Spleen (tissue), 11 donors: ENCODE measurements around the gene TPD52L2. TPM values are rescaled to one million over a fixed set of nuclear protein-coding genes. Genes with fewer than 3 reads are reported as not detected.

ENCODE experiments used
- DNase-seq: peaks from one replicate; pipeline ENCODE4 v3.0.0-alpha.2; 2020
- H3K27ac ChIP-seq, 8 donors: fragments of 200-600 bp; sonication (generic) in 7 of 8; 1 replicate in 4 of 8; 2 replicates in 4 of 8; pipeline versions ENCODE4 v1.5.0 to v1.8.0; 2016 to 2021; ENCODE audit warnings: inconsistent platforms in 4 of 8, mild to moderate bottlenecking in 4 of 8, moderate library complexity in 1 of 8
- H3K27me3 ChIP-seq, 7 donors: fragments of 200-600 bp; sonication (generic) in 6 of 7; replicated peaks in 1 of 7; 1 replicate in 4 of 7; 2 replicates in 3 of 7; pipeline versions ENCODE4 v1.5.0 to v1.8.0; 2016 to 2021; ENCODE audit warnings: inconsistent platforms in 3 of 7, mild to moderate bottlenecking in 1 of 7
- H3K36me3 ChIP-seq, 6 donors: fragments of 200-600 bp; sonication (generic) in 5 of 6; 1 replicate in 4 of 6; 2 replicates in 2 of 6; pipeline versions ENCODE4 v1.5.0 to v1.8.0; 2016 to 2021; ENCODE audit warnings: inconsistent platforms in 2 of 6
- H3K4me1 ChIP-seq, 6 donors: fragments of 200-600 bp; sonication (generic) in 5 of 6; 1 replicate in 3 of 6; 2 replicates in 3 of 6; pipeline versions ENCODE4 v1.5.0 to v1.8.0; 2016 to 2021; ENCODE audit warnings: inconsistent platforms in 3 of 6
- H3K4me3 ChIP-seq, 8 donors: fragments of 200-600 bp; sonication (generic) in 7 of 8; 1 replicate in 4 of 8; 2 replicates in 4 of 8; pipeline versions ENCODE4 v1.5.0 to v1.8.0; 2016 to 2021; ENCODE audit warnings: inconsistent platforms in 4 of 8, mild to moderate bottlenecking in 4 of 8, moderate library complexity in 2 of 8
- H3K9me3 ChIP-seq, 8 donors: fragments of 200-600 bp; sonication (generic) in 7 of 8; 1 replicate in 4 of 8; 2 replicates in 4 of 8; pipeline versions ENCODE4 v1.5.0 to v1.8.0; 2016 to 2021; ENCODE audit warnings: inconsistent platforms in 4 of 8
- CTCF ChIP-seq, 11 experiments: fragments of 200-600 bp in 7 of 11; fragments of 450-650 bp in 4 of 11; sonication (generic) in 4 of 11; IDR thresholded peaks in 8 of 11; conservative IDR thresholded peaks in 3 of 11; 1 replicate in 7 of 11; 2 replicates in 4 of 11; pipeline versions ENCODE4 v1.4.0 to v1.8.0; 2016 to 2021; ENCODE audit warnings: antibody characterized with exemption in 11 of 11, inconsistent platforms in 4 of 11, mild to moderate bottlenecking in 1 of 11
- POLR2A ChIP-seq, 3 donors: fragments of 450-650 bp; IDR thresholded peaks; one replicate each; pipeline ENCODE4 v1.5.1; 2017; ENCODE audit warnings: antibody characterized with exemption in 3 of 3, mild to moderate bottlenecking in 1 of 3
- POLR2AphosphoS5 ChIP-seq, 3 donors: sonication (generic); formaldehyde crosslinking; IDR thresholded peaks; one replicate each; pipeline ENCODE4 v1.5.1; 2017; ENCODE audit warnings: antibody characterized with exemption in 3 of 3
- WGBS, 5 donors: extraction: QIAGEN DNeasy Blood & Tissue Kit in 3 of 5; methylation state at CpG; one replicate each; pipeline versions ENCODE4 v1.1.5 to v1.1.7; 2013 to 2018; 5-methylcytosine and 5-hydroxymethylcytosine counted together
- intact Hi-C: fragments of 100-400 bp; cut with DNase I; formaldehyde crosslinking; loops from one replicate; pipeline ENCODE4 v1.15.0; 2023; ENCODE audit warnings: low total_unique reads
- microRNA-seq, 3 donors: library from miRNA; unstranded; fragments of <30 nt; microRNA quantifications; one replicate each; pipeline versions ENCODE4 to v1.1.0, GENCODE V29; 2019 to 2020
- polyA plus RNA-seq, 3 donors: library from polyadenylated mRNA; stranded (reverse); fragments of 200-250 nt; gene quantifications; one replicate each; pipeline ENCODE4 v1.2.1, GENCODE V29; 2013
- small RNA-seq, 4 donors: library from RNA; depleted of rRNA; stranded (forward); fragments of <200 nt; gene quantifications; one replicate each; pipeline ENCODE3, GENCODE V24; 2016
- total RNA-seq, 7 donors: library from RNA; depleted of rRNA in 3 of 7; stranded (reverse); fragments of >200 nt in 3 of 7; fragmentation: NEBNext Ultra II Directional in 4 of 7; extraction: Animal tissue kit (Norgen Biotek cat#: 25700) in 4 of 7; gene quantifications; one replicate each; pipeline versions ENCODE4 v1.1.0 to v1.2.1, GENCODE V29; 2016 to 2021
- donor health status: healthy with polysubstance abuse.
- donor health status: DM: no; HTN: no; CAD: no; lungs with moderate emphysema.
- donor health status: DM: no; HTN: no; CAD: no.
- donor health status: Bipolar disorder and iron deficiency.
- donor health status: healthy.
- donor health status: DM: no; HTN: no; CAD: no.
- donor health status: DM: yes; HTN: yes; CAD: no.

TPD52L2 gene
- total and polyA plus RNA-seq, 10 donors, result 60.2 to 102 (median 87.4) TPM

- peaks cover 0 to 93% (median 69%) of the 10 kb centered on the region in 6 donors for H3K36me3 ChIP-seq
- peak; percentile 80 for DNase-seq
- peak overlapping the region in 4 of 8 donors; percentile 20 to 92 (median 24) for H3K27ac ChIP-seq
- H3K27me3 ChIP-seq, result no peaks in the 10 kb centered on the region
- WGBS, 5 donors, result 66 to 77% (median 67%) methylated on average over 15 to 33 of the region's 33 CpGs
- TF ChIP-seq CTCF (IDR thresholded peaks at IDR 0.05 in 8 of 11, conservative IDR thresholded peaks at IDR 0.05 in 3 of 11), result no peak
- no peak for TF ChIP-seq POLR2A (IDR thresholded peaks at IDR 0.05)
- peak; percentile 7 to 75 (median 13) for TF ChIP-seq POLR2AphosphoS5 (IDR thresholded peaks at IDR 0.05)
- no peak overlapping the region for H3K4me3 ChIP-seq
- H3K4me1 ChIP-seq, result peaks cover 0 to 68% (median 31%) of the 10 kb centered on the region in 6 donors
- no peaks in the 10 kb centered on the region for H3K9me3 ChIP-seq
- intact Hi-C loops, result no loop called here
Measured at GRCh38 chr20:63939061-63939935, 74.2 kb downstream of the TPD52L2 start.

- no peak for DNase-seq
- Histone ChIP-seq H3K9me3 (no peaks in the 10 kb centered on the region), H3K4me1 (peaks cover 0 to 63% (median 31%) of the 10 kb centered on the region in 6 donors), H3K4me3 (no peak overlapping the region), H3K27me3 (no peaks in the 10 kb centered on the region), H3K27ac (peak overlapping the region in 2 of 8 donors; percentile 87 to 92), H3K36me3 (peaks cover 0 to 93% (median 69%) of the 10 kb centered on the region in 6 donors)
- 91 to 95% (median 95%) methylated on average over 9 to 23 of the region's 23 CpGs for WGBS, 5 donors
- peak; percentile 54 to 76 (median 55) for TF ChIP-seq POLR2AphosphoS5 (IDR thresholded peaks at IDR 0.05)
- no peak for TF ChIP-seq POLR2A (IDR thresholded peaks at IDR 0.05)
- TF ChIP-seq CTCF (IDR thresholded peaks at IDR 0.05 in 8 of 11, conservative IDR thresholded peaks at IDR 0.05 in 3 of 11), result no peak
- intact Hi-C loops, result no loop called here
Measured at GRCh38 chr20:63940071-63940471, 75.0 kb downstream of the TPD52L2 start.

- peak in 2 of 3 donors; percentile 25 to 65 for TF ChIP-seq POLR2AphosphoS5 (IDR thresholded peaks at IDR 0.05)
- TF ChIP-seq POLR2A (IDR thresholded peaks at IDR 0.05), result no peak
- no peak for TF ChIP-seq CTCF (IDR thresholded peaks at IDR 0.05 in 8 of 11, conservative IDR thresholded peaks at IDR 0.05 in 3 of 11)
- WGBS, 5 donors, result 94 to 97% (median 96%) methylated on average over 30 to 58 of the region's 58 CpGs
- H3K4me1 ChIP-seq, result peaks cover 0 to 69% (median 32%) of the 10 kb centered on the region in 6 donors
- intact Hi-C loops, result no loop called here
- peak overlapping the region; percentile 42 to 92 (median 83) for H3K27ac ChIP-seq
- H3K36me3 ChIP-seq, result peaks cover 0 to 93% (median 69%) of the 10 kb centered on the region in 6 donors
- H3K4me3 ChIP-seq, result no peak overlapping the region
- H3K27me3 ChIP-seq, result no peaks in the 10 kb centered on the region
- no peaks in the 10 kb centered on the region for H3K9me3 ChIP-seq
- DNase-seq, result peak; percentile 86
Measured at GRCh38 chr20:63940472-63941266, 75.6 kb downstream of the TPD52L2 start.

Small RNAs within 50 kb of the gene (microRNA-seq; reads per million reads assigned to microRNA genes)
- gene MIR1914, result 0 reads per million in 3 donors
- 0 reads per million in 3 donors for gene MIR941-1
- 0 reads per million in 3 donors for gene MIR941-2
- gene MIR941-3, result 0 reads per million in 3 donors
- 0 reads per million in 3 donors for gene MIR941-4
- gene MIR941-5, result 0 reads per million in 3 donors

Small RNAs within 50 kb of the gene (small RNA-seq; reads per million reads assigned to genes)
- 0 reads per million in 4 donors for gene MIR941-2
- 0 reads per million in 4 donors for gene MIR941-4
- gene MIR941-5, result 0 reads per million in 4 donors
- gene RNU1-134P, result 0 reads per million in 4 donors

Other genes starting within 250 kb of the TPD52L2 start
- 10 to 100 TPM; 11.1 to 15.0 (median 13.9) TPM for gene GMEB2, start 238.2 kb upstream of the TPD52L2 start, total RNA-seq
- gene GMEB2, start 238.2 kb upstream of the TPD52L2 start, polyA plus RNA-seq, result 10 to 100 TPM in 2 of 3 donors, 1 to 10 TPM in 1; 8.6 to 12.9 (median 10.4) TPM
- gene STMN3, start 211.8 kb upstream of the TPD52L2 start, total RNA-seq, result 10 to 100 TPM; 16.1 to 57.0 (median 44.0) TPM
- gene STMN3, start 211.8 kb upstream of the TPD52L2 start, polyA plus RNA-seq, result 10 to 100 TPM; 21.2 to 38.9 (median 24.6) TPM
- 10 to 100 TPM; 36.4 to 49.8 (median 43.2) TPM for gene RTEL1, start 207.0 kb upstream of the TPD52L2 start, total RNA-seq
- 10 to 100 TPM in 2 of 3 donors, 1 to 10 TPM in 1; 7.3 to 23.1 (median 19.1) TPM for gene RTEL1, start 207.0 kb upstream of the TPD52L2 start, polyA plus RNA-seq
- 100 to 1,000 TPM in 1 of 7 donors, 10 to 100 TPM in 5, 1 to 10 TPM in 1; 8.9 to 104 (median 41.0) TPM for gene TNFRSF6B, start 168.6 kb upstream of the TPD52L2 start, total RNA-seq
- 10 to 100 TPM; 12.3 to 28.1 (median 23.8) TPM for gene TNFRSF6B, start 168.6 kb upstream of the TPD52L2 start, polyA plus RNA-seq
- 10 to 100 TPM; 36.7 to 84.2 (median 60.8) TPM for gene ARFRP1, start 157.3 kb upstream of the TPD52L2 start, total RNA-seq
- gene ARFRP1, start 157.3 kb upstream of the TPD52L2 start, polyA plus RNA-seq, result 100 to 1,000 TPM in 1 of 3 donors, 10 to 100 TPM in 2; 64.5 to 118 (median 83.8) TPM
- 10 to 100 TPM; 23.6 to 45.7 (median 38.1) TPM for gene ZGPAT, start 157.2 kb upstream of the TPD52L2 start, total RNA-seq
- gene ZGPAT, start 157.2 kb upstream of the TPD52L2 start, polyA plus RNA-seq, result 10 to 100 TPM; 27.6 to 72.8 (median 50.0) TPM
- gene LIME1, start 128.6 kb upstream of the TPD52L2 start, total RNA-seq, result 10 to 100 TPM; 24.0 to 93.4 (median 39.0) TPM
- gene LIME1, start 128.6 kb upstream of the TPD52L2 start, polyA plus RNA-seq, result 10 to 100 TPM; 56.2 to 96.6 (median 80.4) TPM
- 100 to 1,000 TPM in 1 of 7 donors, 10 to 100 TPM in 6; 39.9 to 107 (median 64.8) TPM for gene SLC2A4RG, start 125.5 kb upstream of the TPD52L2 start, total RNA-seq
- 10 to 100 TPM; 27.5 to 44.0 (median 34.3) TPM for gene SLC2A4RG, start 125.5 kb upstream of the TPD52L2 start, polyA plus RNA-seq
- 10 to 100 TPM; 27.6 to 76.5 (median 35.9) TPM for gene ZBTB46, start 34.0 kb upstream of the TPD52L2 start, total RNA-seq
- gene ZBTB46, start 34.0 kb upstream of the TPD52L2 start, polyA plus RNA-seq, result 10 to 100 TPM in 1 of 3 donors, 1 to 10 TPM in 2; 3.6 to 14.7 (median 4.7) TPM
- not detected for gene ABHD16B, start 3.8 kb upstream of the TPD52L2 start, total RNA-seq
- gene ABHD16B, start 3.8 kb upstream of the TPD52L2 start, polyA plus RNA-seq, result under 1 TPM; 0.49 to 0.86 (median 0.57) TPM
- gene DNAJC5, start 29.9 kb downstream of the TPD52L2 start, total RNA-seq, result 10 to 100 TPM; 47.5 to 83.1 (median 65.4) TPM
- gene DNAJC5, start 29.9 kb downstream of the TPD52L2 start, polyA plus RNA-seq, result 10 to 100 TPM; 12.7 to 32.3 (median 15.2) TPM
- gene UCKL1, start 91.1 kb downstream of the TPD52L2 start, total RNA-seq, result 10 to 100 TPM; 34.2 to 52.2 (median 47.1) TPM
- gene UCKL1, start 91.1 kb downstream of the TPD52L2 start, polyA plus RNA-seq, result 10 to 100 TPM; 36.0 to 68.0 (median 62.7) TPM
- gene ZNF512B, start 104.7 kb downstream of the TPD52L2 start, total RNA-seq, result 10 to 100 TPM in 6 of 7 donors, 1 to 10 TPM in 1; 9.5 to 21.8 (median 12.8) TPM
- gene ZNF512B, start 104.7 kb downstream of the TPD52L2 start, polyA plus RNA-seq, result 10 to 100 TPM in 1 of 3 donors, 1 to 10 TPM in 2; 3.4 to 12.0 (median 3.8) TPM
- gene SAMD10, start 114.4 kb downstream of the TPD52L2 start, total RNA-seq, result 10 to 100 TPM in 3 of 7 donors, 1 to 10 TPM in 4; 6.0 to 13.8 (median 8.9) TPM
- 10 to 100 TPM in 1 of 3 donors, 1 to 10 TPM in 2; 5.9 to 10.1 (median 6.1) TPM for gene SAMD10, start 114.4 kb downstream of the TPD52L2 start, polyA plus RNA-seq
- gene PRPF6, start 115.9 kb downstream of the TPD52L2 start, total RNA-seq, result 10 to 100 TPM; 53.4 to 71.1 (median 61.6) TPM
- 10 to 100 TPM; 39.9 to 52.4 (median 41.9) TPM for gene PRPF6, start 115.9 kb downstream of the TPD52L2 start, polyA plus RNA-seq
- gene C20orf204, start 170.9 kb downstream of the TPD52L2 start, total RNA-seq, result 1 to 10 TPM in 5 of 7 donors, under 1 TPM in 2; 0.85 to 3.4 (median 2.0) TPM
- gene C20orf204, start 170.9 kb downstream of the TPD52L2 start, polyA plus RNA-seq, result 1 to 10 TPM; 1.5 to 3.9 (median 1.9) TPM
- 10 to 100 TPM; 12.1 to 63.1 (median 42.0) TPM for gene SOX18, start 184.4 kb downstream of the TPD52L2 start, total RNA-seq
- gene SOX18, start 184.4 kb downstream of the TPD52L2 start, polyA plus RNA-seq, result 10 to 100 TPM in 2 of 3 donors, 1 to 10 TPM in 1; 7.3 to 25.5 (median 22.3) TPM
- gene TCEA2, start 197.9 kb downstream of the TPD52L2 start, total RNA-seq, result 10 to 100 TPM; 18.6 to 60.8 (median 45.0) TPM
- gene TCEA2, start 197.9 kb downstream of the TPD52L2 start, polyA plus RNA-seq, result 10 to 100 TPM; 35.9 to 47.5 (median 41.5) TPM
- gene RGS19, start 214.2 kb downstream of the TPD52L2 start, total RNA-seq, result 100 to 1,000 TPM in 4 of 7 donors, 10 to 100 TPM in 3; 91.6 to 186 (median 107) TPM
- 100 to 1,000 TPM in 1 of 3 donors, 10 to 100 TPM in 2; 80.4 to 125 (median 82.0) TPM for gene RGS19, start 214.2 kb downstream of the TPD52L2 start, polyA plus RNA-seq
- 1 to 10 TPM; 3.7 to 7.9 (median 5.1) TPM for gene OPRL1, start 214.8 kb downstream of the TPD52L2 start, total RNA-seq
- gene OPRL1, start 214.8 kb downstream of the TPD52L2 start, polyA plus RNA-seq, result 1 to 10 TPM; 1.9 to 4.9 (median 2.5) TPM
- under 1 TPM in 1 of 7 donors, not detected in 6; 0.66 TPM for gene LKAAEAR1, start 219.1 kb downstream of the TPD52L2 start, total RNA-seq
- gene LKAAEAR1, start 219.1 kb downstream of the TPD52L2 start, polyA plus RNA-seq, result under 1 TPM; 0.26 to 0.53 (median 0.48) TPM
- gene NPBWR2, start 242.3 kb downstream of the TPD52L2 start, total RNA-seq, result under 1 TPM in 1 of 7 donors, not detected in 6; 0.26 TPM
- gene NPBWR2, start 242.3 kb downstream of the TPD52L2 start, polyA plus RNA-seq, result not detected